Activated CD4-positive, alpha-beta T cell treated with anti-CD3 and anti-CD28 coated beads, Interleukin-2, amount 10 ng/mL, durations not matched to agents 24 days and 14 days (primary cell): ENCODE results near the gene SLC30A1. TPM values are rescaled to one million over a fixed set of nuclear protein-coding genes. Genes with fewer than 3 reads are reported as not detected.

Experiments
- DNase-seq: peaks from one replicate; pipeline ENCODE4 v3.0.0; 2022
- H3K27ac Mint-ChIP-seq: one replicate; pipeline ENCODE4 v1.8.0; 2022; ENCODE audit warnings: mild to moderate bottlenecking, mixed read lengths
- H3K27me3 Mint-ChIP-seq: one replicate; pipeline ENCODE4 v1.8.0; 2022; ENCODE audit warnings: mixed read lengths
- H3K36me3 Mint-ChIP-seq: one replicate; pipeline ENCODE4 v1.8.0; 2022; ENCODE audit warnings: low read depth, mild to moderate bottlenecking, mixed read lengths
- H3K4me1 Mint-ChIP-seq: one replicate; pipeline ENCODE4 v1.8.0; 2021; ENCODE audit warnings: mixed read lengths
- H3K4me3 Mint-ChIP-seq: one replicate; pipeline ENCODE4 v1.8.0; 2022; ENCODE audit warnings: mild to moderate bottlenecking, moderate library complexity, mixed read lengths
- H3K9me3 Mint-ChIP-seq: one replicate; pipeline ENCODE4 v1.8.0; 2021; ENCODE audit warnings: mixed read lengths
- intact Hi-C: fragments of 100-400 bp; cut with micrococcal nuclease; formaldehyde crosslinking; loops from one replicate; pipeline ENCODE4 v1.15.1; 2023
- total RNA-seq: library from RNA; stranded (reverse); gene quantifications from 2 replicates; pipeline ENCODE4 v1.2.3, GENCODE V29; 2022

Gene SLC30A1
- total RNA-seq, 1 donor from 2014 or later, result 9.0 TPM

DNA sequence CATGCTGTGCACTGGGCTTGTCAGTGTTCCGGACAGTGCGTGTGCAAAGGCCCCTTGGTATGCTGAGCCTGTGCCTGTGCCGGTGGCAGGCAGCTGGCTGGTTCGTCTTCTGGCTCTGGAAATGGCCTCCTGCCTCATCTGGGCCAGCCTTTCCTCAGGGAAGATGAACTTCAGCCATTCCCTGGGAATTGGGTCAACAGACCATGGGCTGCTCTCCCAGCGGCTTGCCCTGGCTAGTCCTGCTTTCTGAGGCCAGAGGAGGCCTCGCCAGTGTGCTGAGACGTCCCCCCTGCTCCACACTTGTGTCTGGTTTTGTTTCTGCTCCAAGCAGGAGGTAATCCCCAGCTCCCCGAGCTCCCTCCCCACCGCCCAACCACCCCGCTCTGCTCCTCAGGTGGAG, 54.4 kb downstream of the SLC30A1 start:
- Mint-ChIP-seq H3K9me3 (no peaks in the 10 kb centered on the region), H3K36me3 (no peaks in the 10 kb centered on the region), H3K27me3 (peaks cover 6% of the 10 kb centered on the region), H3K4me1 (peaks cover 18% of the 10 kb centered on the region), H3K27ac (no peak overlapping the region), H3K4me3 (no peak overlapping the region)
- DNase-seq, result no peak
- intact Hi-C loops, result no loop called here

DNA sequence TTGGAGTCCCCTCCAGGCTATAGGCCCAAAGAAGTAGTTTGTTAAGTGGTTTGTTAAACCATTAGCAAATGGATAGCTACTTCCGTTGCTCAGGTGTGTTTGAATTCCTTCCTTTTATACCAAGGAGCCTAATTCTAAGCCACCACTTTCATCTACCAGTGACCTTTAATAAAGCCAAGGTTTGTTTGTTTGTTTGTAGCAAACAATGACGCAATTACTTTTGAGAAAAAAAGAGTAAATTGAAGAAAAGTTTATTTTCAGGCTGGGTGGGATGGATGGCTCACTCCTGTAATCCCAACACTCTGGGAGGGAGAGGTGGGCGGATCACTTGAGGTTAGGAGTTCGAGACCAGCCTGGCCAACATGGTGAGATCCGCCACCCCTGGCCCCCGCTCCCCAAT, 56.2 kb downstream of the SLC30A1 start:
- no peak for DNase-seq
- H3K27ac Mint-ChIP-seq, result no peak overlapping the region
- H3K4me3 Mint-ChIP-seq, result no peak overlapping the region
- peaks cover 6% of the 10 kb centered on the region for H3K27me3 Mint-ChIP-seq
- no peaks in the 10 kb centered on the region for H3K9me3 Mint-ChIP-seq
- intact Hi-C loops, result no loop called here
- H3K36me3 Mint-ChIP-seq, result no peaks in the 10 kb centered on the region
- H3K4me1 Mint-ChIP-seq, result peaks cover 11% of the 10 kb centered on the region

Other genes starting within 250 kb of the SLC30A1 start
- not detected in 2 replicates for gene RD3, start 87.0 kb downstream of the SLC30A1 start, total RNA-seq
- 18.0 and 18.2 TPM in 2 replicates for gene NEK2, start 96.5 kb upstream of the SLC30A1 start, total RNA-seq